HG02678 (cell line): Measurements from ENCODE around the gene NEDD4L.
A peak's percentile ranks its signal among the peaks of the same experiment; 100 is the strongest.

ENCODE experiments used
- ATAC-seq: cut with Tn5 transposase; IDR thresholded peaks from one replicate; pipeline ENCODE4 v1.9.1; 2021; ENCODE audit warnings: mild to moderate bottlenecking, moderate library complexity; ENCODE audit not compliant: unreplicated experiment

NEDD4L gene

DNA sequence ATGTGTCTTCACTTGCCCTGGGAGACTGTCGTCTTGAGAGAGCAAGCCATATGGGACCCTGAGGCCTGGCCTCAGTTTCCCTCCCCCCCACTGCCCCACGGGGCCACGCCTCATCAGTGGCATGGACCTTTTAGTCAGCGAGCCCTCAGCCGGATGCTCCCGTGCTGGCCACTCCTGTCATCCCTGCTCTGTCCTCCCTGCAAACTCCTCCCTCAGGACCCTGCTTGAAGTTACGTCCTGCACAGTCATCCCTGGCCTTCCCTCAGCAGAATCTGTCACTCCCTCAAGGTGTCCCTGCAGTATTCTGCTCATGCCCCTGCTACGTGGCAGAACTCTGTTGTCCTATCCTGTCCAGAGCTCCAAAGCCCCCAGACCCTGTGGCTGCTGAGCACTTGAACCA lies 265.1 kb downstream of the NEDD4L start:
- no peak for ATAC-seq

DNA sequence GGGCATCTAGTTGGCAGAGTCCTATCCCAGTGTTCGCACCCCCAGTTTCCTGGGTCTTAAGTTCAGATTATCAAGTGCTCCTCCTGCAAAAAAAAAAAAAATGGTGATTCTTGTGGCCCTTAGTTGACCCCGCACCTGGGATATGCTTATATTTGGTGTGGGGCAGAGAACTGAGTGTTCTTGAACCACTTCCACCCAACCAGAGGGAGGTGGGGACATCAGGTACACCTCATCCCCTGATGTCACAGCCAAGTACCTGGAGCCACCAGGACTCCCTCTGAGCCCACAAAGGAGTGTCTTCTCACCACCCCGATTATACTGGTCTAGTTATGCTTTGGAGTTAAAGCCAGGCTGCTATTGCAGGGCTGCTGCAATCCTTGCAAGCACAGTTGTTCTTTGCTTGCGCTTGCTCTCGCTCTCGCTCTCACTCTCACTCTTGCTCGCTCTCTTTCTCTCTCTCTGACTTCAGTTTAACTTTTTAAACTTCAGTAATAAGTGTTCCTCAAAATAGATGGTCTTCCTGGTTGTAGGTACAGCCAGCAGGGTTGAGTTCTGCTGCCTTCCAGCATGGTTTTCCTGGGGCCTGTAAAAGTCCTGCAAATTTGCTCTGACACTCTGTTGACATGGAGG lies 265.7 kb downstream of the NEDD4L start:
- ATAC-seq, result no peak

DNA sequence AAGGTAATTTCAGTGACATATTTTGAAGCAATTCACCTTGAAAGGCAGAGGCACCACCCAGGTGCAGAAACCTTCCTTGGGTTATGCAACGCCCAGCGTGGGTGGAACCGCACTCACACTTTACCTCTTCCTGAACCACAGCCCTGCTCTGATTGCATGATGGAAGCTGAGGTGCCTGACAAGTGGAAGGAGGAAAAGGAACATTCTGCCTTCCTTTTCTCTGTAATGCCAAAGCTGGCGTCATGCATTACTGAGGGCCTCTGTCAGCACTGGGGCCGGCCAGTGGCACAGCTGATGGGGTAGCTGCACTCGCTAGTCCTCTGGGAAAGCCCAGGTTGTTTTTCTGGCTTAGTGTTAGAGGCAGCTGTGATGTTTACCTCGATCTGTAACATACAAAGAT lies 266.5 kb downstream of the NEDD4L start:
- ATAC-seq, result peak; percentile 45

DNA sequence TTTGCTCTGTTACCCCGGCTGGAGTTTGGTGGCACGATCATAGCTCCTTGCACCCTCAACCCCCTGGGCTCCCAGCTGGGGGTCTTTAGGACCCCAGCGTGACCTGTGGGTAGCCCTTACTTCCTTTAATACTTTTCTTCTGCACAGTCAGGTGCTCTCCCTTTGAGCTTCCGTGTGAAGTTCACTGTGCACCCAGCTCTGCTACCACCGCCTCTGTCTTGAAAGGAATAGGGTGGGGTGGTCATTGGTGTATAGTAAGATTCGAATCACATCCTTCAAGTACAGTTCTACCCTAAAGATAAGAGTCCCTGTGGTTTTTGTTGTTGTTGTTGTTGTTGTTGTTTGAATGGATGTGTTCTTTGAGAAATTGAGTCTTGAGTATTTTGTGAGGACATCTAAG lies 267.4 kb downstream of the NEDD4L start:
- ATAC-seq, result no peak

DNA sequence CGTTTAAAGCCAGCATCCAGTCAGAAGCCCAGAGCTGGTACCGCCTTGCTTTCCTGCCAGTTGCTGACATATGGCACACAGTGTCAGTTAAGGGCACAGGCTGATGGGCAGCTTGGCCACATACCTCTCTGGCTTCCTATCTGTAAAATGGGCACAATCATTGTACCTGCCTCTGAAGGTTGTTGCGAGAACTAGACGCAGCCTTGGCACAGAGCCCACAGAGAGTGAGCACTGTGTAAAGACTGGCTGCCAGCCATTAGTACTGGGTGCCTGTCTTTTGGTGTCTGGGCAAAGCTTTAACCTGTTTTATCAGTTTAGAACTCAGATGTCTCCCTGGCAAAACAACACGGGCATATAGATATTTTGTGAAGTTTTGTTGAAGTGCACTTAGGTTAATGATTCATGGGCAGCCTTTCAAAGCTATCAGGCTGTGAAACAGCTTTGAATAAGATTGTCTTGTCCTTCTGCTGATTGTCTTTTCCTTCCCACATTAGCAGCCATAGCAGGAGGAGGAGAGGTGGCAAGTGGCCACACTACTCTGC lies 269.5 kb downstream of the NEDD4L start:
- no peak for ATAC-seq

DNA sequence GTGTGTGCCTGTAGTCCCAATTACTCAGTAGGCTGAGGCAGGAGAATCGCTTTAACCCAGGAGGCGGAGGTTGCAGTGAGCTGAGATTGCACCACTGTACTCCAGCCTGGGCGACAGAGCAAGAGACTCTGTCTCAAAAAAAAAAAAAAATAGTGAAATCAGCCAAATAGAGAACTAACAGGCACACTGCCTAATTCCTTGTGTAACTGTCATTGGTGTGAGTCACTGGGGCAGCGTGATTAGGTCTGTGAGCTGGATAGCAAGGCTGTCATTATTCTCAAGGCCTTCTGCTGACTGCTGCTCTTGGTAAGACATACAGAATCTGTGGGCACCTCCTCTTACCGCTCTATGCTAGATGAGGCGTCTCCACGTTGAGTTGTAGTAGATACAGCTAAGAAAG lies 270.3 kb downstream of the NEDD4L start:
- ATAC-seq, result no peak

DNA sequence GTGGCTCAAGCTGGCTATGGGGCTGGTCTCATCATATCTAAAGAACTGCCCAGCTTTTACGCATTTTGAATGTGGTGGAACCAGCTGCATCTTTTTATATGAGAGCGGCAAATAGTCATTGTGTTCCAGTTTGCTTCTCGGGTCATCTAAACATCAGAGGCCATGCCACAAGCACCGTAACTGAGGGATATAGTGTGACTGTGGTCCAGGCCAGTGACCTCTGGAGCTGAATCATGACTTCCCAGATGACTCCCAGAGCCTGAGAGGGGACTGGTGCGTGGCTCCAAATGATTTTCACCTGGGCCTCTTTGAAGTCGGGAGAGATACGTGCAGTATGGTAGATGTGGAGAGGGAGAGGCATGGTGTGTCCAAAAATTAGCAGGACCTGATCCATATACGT lies 271.0 kb downstream of the NEDD4L start:
- no peak for ATAC-seq

GRCh38 chr18:58315739-58316215 lies 271.8 kb downstream of the NEDD4L start:
- no peak for ATAC-seq

DNA sequence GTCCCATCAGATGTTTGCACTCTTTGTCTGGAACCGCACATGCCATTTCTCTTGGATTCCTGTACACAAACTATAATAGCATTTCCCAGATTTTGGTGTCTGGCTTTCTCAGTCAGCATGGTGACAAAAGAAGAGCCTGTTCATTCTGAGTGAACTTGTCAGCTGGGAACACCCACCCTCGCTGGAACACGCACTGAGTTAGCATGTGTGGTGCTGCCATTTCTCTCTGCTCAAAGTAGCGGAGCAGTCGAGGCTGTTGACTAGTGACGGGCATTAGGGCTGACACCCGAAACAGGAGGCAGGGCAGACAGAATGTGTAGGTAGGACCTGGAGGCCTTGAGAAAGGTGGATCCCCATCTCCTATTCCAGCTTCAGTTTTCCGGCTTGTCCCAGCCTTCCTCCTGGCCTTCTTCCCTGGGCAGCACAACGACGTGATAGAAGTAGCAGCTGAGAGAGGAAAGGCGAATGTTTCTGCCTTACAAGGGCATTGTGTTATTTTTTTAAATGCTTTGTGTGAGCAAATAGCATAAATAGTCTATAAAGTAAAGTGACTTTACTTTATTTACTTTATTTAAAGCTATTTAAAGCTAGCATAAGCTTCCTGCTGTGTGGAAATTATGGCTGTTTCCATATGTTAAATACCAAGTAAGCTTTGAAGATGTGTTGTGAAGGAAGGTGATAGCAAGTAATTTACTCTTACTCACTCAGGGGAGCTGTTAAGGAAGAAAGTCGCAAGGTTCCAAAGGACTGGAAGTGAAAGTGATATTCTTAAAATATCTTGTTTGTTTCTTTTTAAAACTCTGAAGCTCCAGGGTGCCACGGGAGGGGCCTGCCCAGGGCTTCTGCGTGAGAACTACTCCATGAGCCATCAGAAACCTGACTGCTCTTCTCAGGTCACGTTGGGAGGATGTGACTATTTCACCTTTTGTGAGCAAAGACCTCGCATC lies 272.6 kb downstream of the NEDD4L start:
- no peak for ATAC-seq

GRCh38 chr18:58319719-58320118 lies 275.7 kb downstream of the NEDD4L start:
- no peak for ATAC-seq

DNA sequence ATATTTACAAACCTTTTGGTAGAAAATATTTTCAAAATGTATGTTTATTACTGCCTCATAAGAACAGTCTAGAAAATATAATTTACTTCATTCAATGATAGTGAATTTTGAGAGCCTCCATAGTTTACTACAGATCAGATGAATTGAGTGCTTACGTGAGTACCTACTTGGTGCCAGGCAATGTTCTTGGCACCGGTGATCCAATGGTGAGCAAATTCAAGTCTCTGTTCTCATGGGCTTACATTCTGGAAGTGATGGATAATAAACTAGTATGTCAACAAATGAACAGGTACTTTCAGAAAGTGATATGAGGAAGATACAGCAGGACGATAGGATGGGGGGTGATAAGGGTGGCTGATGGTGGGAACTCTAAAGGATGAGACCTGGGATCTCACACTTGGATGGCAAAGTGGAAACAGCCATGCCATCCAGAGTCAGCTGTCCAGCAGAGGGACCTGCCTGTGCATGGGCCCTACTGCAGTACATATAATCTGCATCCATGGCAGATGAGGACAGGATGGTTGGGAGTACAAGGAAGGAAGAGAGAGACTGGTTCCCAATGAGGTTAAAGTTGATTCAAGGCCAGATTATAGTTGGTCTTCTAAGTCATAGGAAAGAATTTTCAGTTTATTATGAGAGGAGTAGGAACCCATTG lies 277.0 kb downstream of the NEDD4L start:
- ATAC-seq, result no peak

GRCh38 chr18:58321986-58322385 lies 278.0 kb downstream of the NEDD4L start:
- ATAC-seq, result peak; percentile 54

DNA sequence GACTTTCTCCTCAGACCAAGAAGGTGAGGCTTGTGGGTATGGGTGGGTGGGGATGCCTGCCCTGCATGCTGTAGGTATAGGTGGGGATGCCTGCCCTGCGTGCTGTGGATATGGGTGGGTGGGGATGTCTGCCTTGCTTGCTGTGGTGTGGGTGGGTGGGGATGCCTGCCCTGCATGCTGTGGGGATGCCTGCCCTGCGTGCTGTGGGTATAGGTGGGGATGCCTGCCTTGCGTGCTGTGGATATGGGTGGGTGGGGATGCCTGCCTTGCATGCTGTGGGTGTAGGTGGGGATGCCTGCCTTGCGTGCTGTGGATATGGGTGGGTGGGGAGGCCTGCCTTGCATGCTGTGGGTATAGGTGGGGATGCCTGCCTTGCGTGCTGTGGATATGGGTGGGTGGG lies 278.4 kb downstream of the NEDD4L start:
- ATAC-seq, result no peak

DNA sequence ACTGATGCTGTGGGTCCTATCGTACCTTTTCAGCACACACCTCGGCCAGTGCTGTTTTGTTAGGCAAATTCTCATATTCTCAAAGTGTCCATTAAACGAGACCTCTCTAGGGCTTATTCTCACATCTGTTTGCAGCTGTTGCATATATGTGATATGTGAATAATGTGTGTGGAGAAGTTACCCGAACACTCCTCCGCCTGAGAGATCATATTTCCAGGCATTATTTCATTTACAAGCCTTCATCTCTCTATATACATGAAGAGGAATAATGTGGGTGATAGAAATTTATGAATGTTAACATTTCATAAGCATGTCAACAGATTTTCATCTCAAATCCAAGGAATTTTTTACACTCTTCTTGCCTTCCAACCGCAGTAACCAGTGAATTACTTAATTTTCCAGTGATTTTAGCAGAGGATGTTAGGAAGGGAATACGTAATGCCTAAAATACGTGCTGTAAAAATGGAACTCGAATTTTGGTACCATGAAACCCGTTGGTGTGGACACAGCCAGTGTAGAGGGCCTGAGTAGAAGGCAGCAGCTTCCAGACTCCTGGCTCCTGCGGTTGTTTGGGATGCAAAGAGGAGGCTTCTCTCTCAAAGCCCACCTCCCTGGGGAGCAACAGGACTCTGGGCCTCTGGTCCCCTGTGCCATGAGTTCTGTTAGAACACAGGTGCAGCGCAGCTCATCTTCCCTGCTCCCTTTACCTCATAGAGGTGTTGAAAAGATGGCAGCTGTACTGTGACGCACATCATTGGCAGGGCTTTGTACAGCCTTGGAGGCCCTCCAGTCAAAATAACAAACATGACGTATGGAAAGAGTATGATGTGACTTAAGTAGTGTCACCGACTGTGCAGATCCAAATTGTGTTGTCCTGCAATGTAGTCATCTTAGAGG lies 280.1 kb downstream of the NEDD4L start:
- no peak for ATAC-seq

DNA sequence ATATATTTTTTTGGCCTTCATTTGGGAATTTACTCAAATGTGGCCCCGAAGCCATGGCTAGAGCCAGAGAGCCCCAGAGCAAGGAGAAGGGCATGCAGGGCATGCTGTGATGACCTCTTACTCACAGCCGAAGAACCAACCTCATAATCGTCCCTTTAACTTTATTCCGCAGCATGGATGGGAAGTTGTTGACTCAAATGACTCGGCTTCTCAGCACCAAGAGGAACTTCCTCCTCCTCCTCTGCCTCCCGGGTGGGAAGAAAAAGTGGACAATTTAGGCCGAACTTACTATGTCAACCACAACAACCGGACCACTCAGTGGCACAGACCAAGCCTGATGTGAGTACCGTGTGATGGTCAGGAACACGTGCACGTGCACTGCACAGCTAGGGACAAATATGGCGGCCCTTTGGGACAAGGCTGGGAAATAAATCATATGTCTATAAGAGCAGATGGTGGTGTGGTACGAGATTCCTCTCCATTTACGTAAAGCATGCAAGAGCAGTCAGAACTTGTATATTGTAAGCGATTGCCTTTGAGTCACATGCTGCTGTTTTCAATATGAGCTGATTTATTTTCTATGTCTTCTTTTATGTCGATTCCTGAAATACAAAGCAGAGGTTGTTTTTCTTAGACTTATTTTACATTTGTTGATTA lies 280.9 kb downstream of the NEDD4L start:
- ATAC-seq, result no peak

DNA sequence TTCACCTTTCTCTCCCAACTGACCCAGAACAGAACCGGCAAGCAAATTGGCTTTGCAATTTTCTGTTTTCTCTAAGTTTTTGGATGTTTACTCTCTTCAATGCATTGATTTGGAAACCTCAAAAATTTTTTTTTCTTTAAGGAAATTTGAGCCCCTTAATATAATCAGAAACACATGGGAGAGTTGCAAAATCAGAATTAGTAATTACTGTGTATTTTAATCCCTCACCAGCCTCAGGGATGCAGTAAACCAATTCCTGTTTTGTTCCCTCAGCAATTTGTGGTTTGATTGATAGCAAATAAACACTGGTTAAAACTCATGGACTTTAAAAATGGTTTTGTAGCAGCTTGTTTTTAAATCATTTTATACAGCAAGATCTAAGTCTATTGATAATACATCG lies 281.5 kb downstream of the NEDD4L start:
- ATAC-seq, result no peak

GRCh38 chr18:58334061-58334460 lies 290.0 kb downstream of the NEDD4L start:
- no peak for ATAC-seq

GRCh38 chr18:58335223-58335622 lies 291.2 kb downstream of the NEDD4L start:
- no peak for ATAC-seq

GRCh38 chr18:58335821-58336220 lies 291.8 kb downstream of the NEDD4L start:
- ATAC-seq, result no peak

DNA sequence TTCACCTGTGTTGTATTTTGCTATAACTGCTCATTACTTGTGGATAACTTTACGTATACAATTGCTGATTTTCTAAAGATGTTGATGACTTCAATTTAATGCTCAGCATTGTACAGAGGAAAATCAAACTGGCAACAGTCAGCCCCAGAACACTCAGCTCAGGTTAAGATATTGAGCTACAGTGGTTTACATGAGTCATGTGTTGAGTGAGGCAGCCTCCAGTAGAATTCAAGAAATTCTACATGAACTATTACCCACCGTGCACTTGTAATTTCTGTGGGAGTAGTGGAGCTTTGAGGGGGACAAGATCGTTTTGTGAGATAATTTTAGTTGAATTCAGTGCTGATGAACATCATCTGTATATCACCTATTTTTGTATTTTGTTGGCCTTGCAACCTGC lies 292.6 kb downstream of the NEDD4L start:
- ATAC-seq, result no peak
